ENCODE measurements around the gene ALOX5AP. TPM values are rescaled to one million over a fixed set of nuclear protein-coding genes. Genes with fewer than 3 reads are reported as not detected.
"Not testable (repeated sequence)": the region's sequence is repeated elsewhere in the genome, so short reads cannot be mapped to it uniquely, and the experiment has no call there.

The ALOX5AP gene
- total RNA-seq, 8 experiments from 2014 or later, result 0.50 to 1.6 (median 0.64) TPM; not detected in 4

DNA sequence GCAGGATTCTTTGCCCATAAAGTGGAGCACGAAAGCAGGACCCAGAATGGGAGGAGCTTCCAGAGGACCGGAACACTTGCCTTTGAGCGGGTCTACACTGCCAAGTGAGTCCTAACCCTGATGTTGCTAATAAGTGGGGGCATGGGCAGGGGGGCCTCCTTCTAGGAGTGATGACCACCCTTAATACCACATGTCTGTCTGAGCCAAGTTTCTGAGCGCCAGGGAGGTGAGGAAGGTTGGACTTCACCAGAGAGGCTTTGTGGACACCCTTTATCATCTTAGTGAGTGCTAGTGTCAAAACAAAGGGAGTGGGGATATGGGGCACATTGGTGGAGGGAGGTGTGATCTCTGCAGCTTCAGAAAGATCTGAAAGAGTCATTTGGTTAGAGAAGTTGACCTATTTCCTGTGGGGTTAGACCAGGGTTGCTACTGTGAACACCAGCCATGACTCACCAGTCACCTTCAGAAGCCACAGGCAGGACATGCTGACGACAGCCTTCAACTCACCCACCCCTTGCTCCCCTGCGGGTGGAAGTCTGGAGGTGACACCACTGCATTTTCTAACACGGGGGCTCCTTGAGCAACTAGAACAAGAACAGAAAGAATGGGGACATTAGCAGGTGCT, 8.8 kb downstream of the ALOX5AP start:
- Histone ChIP-seq H3K27ac (no peak overlapping the region), H3K4me1 (replicated peaks in 1 of 2) (peaks cover 27 to 41% of the 10 kb centered on the region in 2 donors), H3K4me3 (no peak overlapping the region)
- 14 to 92% (median 54%) methylated on average over 1 to 6 of the region's 7 CpGs; no CpG with 5 or more reads in 2 of the 10 experiments for WGBS, 10 experiments
- in situ Hi-C loops (cut with MboI; ENCODE audit: low pct_unique_long_range_greater_than_20kb in 2 of 9, low sequenced_read_pairs in 9 of 9, unreplicated experiment in 9 of 9), result no loop called here
- ATAC-seq (replicated peaks in 6 of 8), result peak in 6 of 8 experiments; percentile 10 to 58 (median 42)

DNA sequence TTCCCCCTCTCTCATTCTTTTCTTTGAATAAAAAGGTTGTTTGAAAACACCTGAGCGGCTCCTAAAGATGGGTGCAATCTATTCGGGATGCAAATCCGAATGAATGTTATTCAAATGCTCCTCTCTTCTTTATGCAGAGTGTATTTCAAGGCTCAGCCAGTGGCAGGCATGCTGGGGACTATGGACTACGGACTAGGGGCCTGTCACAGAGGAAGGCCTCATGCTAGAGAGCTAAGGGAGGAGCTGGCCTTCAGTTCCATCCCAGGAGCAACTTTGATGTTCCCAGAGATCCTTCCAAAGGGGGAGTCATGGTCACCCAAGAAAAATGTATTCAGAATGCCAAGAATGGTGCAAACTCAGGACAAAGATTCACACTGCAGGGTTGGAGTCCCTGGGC, 9.3 kb downstream of the ALOX5AP start:
- in situ Hi-C loops (cut with MboI; ENCODE audit: low pct_unique_long_range_greater_than_20kb in 2 of 9, low sequenced_read_pairs in 9 of 9, unreplicated experiment in 9 of 9), result no loop called here
- Histone ChIP-seq H3K4me3 (no peak overlapping the region), H3K27ac (no peak overlapping the region), H3K4me1 (replicated peaks in 1 of 2) (peaks cover 27 to 41% of the 10 kb centered on the region in 2 donors)
- WGBS, 10 experiments, result 33 to 80% (median 64%) methylated on average over 1 to 3 of the region's 4 CpGs; no CpG with 5 or more reads in 3 of the 10 experiments
- peak in 1 of 8 experiments; percentile 5 for ATAC-seq (replicated peaks in 6 of 8)

DNA sequence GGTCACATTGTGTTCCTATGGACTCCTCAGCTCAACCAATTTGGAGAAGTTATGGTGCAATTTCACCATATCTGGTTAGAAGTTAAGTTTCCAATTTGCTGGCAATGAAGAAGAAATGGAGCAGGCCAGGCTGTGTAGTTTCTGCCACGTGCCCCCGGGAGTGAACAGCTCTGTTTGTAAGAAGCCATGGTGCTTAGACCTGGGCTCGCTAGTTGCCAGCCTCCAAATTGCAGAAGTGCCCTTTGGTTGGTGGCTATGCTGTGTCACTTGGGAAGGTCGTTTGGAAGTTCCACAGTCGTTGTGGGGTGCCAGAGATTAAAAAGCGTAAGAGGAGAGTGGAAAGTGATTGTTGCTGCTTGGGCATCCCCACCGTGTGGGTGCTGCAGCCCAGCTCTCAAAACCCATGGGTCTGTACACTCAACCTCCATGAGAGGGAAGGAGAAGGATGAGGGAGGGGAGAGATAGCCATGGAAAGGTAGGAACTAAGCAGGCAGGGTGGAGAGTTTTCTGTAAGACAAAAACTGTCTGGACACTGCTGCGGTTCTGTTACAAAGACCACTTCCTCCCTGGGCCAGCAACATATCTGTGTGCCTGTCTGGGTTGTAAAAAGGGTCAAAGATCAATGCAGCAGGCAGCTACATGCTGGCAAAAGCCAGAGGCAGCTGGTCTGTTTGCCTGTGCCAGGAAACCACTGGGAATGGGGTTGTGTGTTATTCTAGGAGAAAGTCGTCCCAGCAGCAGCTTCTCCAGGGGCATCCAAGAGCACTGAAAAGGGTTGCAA, 10.8 kb downstream of the ALOX5AP start:
- Histone ChIP-seq H3K4me3 (no peak overlapping the region), H3K4me1 (replicated peaks in 1 of 2) (peaks cover 22 to 31% of the 10 kb centered on the region in 2 donors), H3K27ac (no peak overlapping the region)
- in situ Hi-C loops (cut with MboI; ENCODE audit: low pct_unique_long_range_greater_than_20kb in 2 of 9, low sequenced_read_pairs in 9 of 9, unreplicated experiment in 9 of 9), result no loop called here
- WGBS, 10 experiments, result 33 to 80% (median 69%) methylated on average over 1 to 8 of the region's 9 CpGs; no CpG with 5 or more reads in 2 of the 10 experiments
- peak in 2 of 8 experiments; percentile 12 to 33 for ATAC-seq (replicated peaks in 6 of 8)

DNA sequence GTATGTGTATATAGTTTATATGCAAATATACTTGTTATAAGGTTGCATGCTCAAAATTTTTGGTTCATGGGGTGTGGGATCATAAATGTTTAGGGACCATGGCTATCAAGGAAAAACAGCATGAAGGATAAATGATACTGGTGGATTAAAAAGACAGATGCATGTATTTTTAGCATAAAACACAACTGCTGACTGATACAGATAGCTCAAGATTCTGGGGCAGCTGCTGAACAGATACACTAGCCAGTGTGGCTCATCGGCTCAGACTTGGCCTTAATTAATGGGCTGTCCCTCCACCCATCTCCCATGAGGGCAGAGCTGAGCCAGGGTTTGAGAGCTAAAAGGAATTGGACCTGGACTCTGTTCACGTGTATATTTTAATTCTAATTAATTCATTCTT, 11.4 kb downstream of the ALOX5AP start:
- in situ Hi-C loops (cut with MboI; ENCODE audit: low pct_unique_long_range_greater_than_20kb in 2 of 9, low sequenced_read_pairs in 9 of 9, unreplicated experiment in 9 of 9), result no loop called here
- 29 to 78% (median 49%) methylated on average over 1 to 2 of the region's 2 CpGs; no CpG with 5 or more reads in 2 of the 10 experiments for WGBS, 10 experiments
- ATAC-seq (replicated peaks in 6 of 8), result peak in 4 of 8 experiments; percentile 40 to 71 (median 52)

DNA sequence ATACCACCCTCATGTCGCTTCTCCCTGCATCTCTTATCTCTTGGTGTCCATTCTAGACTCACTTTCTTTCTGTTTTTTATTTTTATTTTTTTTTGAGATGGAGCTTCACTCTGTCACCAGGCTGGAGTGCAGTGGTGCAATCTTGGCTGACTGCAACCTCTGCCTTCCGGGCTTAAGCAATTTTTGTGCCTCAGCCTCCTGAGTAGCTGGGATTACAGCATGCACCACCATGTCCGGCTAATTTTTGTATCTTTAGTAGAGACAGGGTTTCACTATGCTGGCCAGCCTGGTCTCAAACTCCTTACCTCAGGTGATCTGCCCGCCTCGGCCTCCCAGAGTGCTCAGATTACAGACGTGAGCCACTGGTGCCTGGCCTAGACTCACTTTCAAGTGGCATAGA, 12.5 kb downstream of the ALOX5AP start:
- peaks cover 35 to 48% of the 10 kb centered on the region in 2 donors for H3K4me1 ChIP-seq (replicated peaks in 1 of 2)
- H3K4me3 ChIP-seq; H3K27ac ChIP-seq; ATAC-seq (replicated peaks in 6 of 8); in situ Hi-C loops (cut with MboI; ENCODE audit: low pct_unique_long_range_greater_than_20kb in 2 of 9, low sequenced_read_pairs in 9 of 9, unreplicated experiment in 9 of 9): not testable (repeated sequence)
- 39 to 100% (median 80%) methylated on average over 1 to 5 of the region's 6 CpGs; no CpG with 5 or more reads in 3 of the 10 experiments for WGBS, 10 experiments

More for the DNA sequence above, 11.4 kb downstream of the ALOX5AP start:
- Histone ChIP-seq H3K4me3 (no peak overlapping the region), H3K27ac (no peak overlapping the region), H3K4me1 (replicated peaks in 1 of 2) (peaks cover 25 to 38% of the 10 kb centered on the region in 2 donors)

DNA sequence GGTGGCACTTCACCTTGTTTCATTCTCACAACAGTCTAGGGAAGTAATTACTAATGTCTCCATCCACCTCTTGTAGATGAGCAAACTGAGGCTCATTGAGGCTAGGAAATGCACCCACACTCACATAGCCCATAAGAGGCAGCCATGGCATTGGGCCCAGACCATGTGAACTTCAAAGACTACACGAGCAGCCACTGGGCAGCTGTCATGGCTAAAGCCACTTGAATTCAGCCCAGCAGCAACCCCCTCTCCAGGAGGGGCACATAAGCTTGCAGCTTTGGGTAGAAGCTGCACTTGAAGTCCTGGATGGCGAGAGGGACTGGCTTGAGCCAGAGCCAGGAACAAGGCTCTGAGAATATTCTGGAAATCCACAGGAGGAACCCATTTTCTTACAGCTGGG, 13.4 kb downstream of the ALOX5AP start:
- WGBS, 10 experiments, result 0 to 83% (median 80%) methylated on average over 1 to 2 of the region's 2 CpGs; no CpG with 5 or more reads in 7 of the 10 experiments
- no peak for ATAC-seq (replicated peaks in 6 of 8)
- no peak overlapping the region for H3K27ac ChIP-seq
- no peak overlapping the region for H3K4me3 ChIP-seq
- in situ Hi-C loops (cut with MboI; ENCODE audit: low pct_unique_long_range_greater_than_20kb in 2 of 9, low sequenced_read_pairs in 9 of 9, unreplicated experiment in 9 of 9), result no loop called here
- H3K4me1 ChIP-seq (replicated peaks in 1 of 2), result peaks cover 35 to 46% of the 10 kb centered on the region in 2 donors

DNA sequence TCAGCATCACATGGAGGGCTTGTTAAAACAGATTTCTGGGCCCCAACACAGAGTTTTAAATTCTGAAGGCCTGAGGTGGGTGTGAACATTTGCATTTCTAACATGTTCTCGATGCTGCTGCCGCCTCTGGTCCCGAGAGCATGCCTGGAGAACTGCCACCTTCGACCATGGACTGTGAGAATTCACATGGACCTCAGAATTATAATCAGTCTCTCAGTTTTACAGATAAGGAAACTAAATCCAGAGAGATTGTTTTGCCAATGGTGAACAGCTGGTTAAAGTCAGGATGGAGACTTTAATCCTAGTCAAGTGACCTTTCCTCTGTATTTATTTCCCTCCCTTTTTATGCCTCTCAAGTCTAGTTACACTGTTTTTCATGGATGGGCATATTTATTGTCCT, 14.7 kb downstream of the ALOX5AP start:
- in situ Hi-C loops (cut with MboI; ENCODE audit: low pct_unique_long_range_greater_than_20kb in 2 of 9, low sequenced_read_pairs in 9 of 9, unreplicated experiment in 9 of 9), result no loop called here
- no peak overlapping the region for H3K27ac ChIP-seq
- H3K4me3 ChIP-seq, result no peak overlapping the region
- peaks cover 31 to 37% of the 10 kb centered on the region in 2 donors for H3K4me1 ChIP-seq (replicated peaks in 1 of 2)
- 79 to 91% (median 80%) methylated on average over 2 to 4 of the region's 4 CpGs; no CpG with 5 or more reads in 5 of the 10 experiments for WGBS, 10 experiments
- no peak for ATAC-seq (replicated peaks in 6 of 8)

DNA sequence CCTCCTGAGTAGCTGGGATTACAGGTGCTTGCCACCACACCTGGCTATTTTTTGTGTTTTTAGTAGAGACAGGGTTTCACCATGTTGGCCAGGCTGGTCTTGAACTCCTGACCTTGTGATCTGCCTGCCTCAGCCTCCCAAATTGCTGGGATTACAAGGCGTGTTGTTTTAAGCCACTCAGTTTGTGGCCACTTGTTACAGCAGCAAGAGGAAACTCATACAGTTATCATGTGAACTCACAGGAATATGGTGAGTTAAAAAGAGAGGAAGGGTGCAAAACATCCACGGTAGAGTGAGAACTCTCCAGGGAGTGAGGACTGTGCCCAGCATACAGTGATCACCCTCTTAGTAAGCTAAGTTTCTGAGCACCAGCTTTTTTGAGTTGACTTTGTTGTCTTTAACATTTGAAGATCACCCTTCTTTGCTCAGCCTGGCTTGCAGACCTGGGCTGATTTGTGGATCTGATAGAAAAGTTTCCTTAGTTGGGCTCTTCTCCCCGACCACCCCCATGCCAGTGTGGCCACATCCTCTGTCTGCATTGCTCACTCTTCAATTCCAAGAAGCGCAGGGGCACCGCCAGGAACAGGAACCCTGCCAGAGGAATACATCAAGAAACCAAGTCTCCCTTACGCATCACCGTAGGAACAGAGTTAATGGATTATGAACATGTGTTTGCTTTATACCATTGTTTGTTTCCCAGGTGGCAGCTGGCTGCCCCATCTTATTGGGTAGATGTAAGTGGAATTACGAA, 16.0 kb downstream of the ALOX5AP start:
- peak in 4 of 8 experiments; percentile 1 to 11 (median 6) for ATAC-seq (replicated peaks in 6 of 8)

DNA sequence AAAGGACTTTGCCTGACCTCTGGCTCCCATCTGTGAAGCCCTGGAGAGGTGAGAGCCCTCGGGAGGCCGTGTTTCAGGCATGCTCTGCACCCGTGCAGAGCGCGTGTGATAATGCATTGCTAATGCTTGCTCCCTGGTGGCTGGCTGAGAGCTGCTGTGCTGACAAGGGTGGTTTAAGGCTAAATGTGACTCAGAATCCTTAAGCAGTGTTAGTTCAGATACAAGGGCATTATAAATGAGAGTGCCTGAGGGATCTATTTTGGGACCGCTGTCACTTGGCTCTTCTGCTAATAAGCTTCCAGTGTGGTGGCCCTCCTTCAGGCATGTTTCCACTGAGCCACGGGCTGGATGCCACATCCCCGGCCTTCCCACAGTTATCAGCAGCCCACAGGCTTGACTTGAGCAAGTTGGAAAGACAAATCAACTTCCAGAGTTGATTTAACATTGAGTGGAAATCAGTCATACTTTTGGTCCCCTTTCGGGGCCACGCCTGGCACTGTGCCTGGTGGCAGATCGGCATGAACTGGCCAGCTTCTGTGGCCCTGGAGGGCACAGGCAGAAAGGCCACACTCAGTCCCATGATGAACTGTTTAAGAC, 17.0 kb downstream of the ALOX5AP start:
- 8 to 100% (median 59%) methylated on average over 1 to 6 of the region's 11 CpGs; no CpG with 5 or more reads in 2 of the 10 experiments for WGBS, 10 experiments
- in situ Hi-C loops (cut with MboI; ENCODE audit: low pct_unique_long_range_greater_than_20kb in 2 of 9, low sequenced_read_pairs in 9 of 9, unreplicated experiment in 9 of 9), result no loop called here
- H3K27ac ChIP-seq, result peak overlapping the region; percentile 53 to 59
- ATAC-seq (replicated peaks in 6 of 8), result peak; percentile 37 to 100 (median 98)
- peaks cover 37 to 40% of the 10 kb centered on the region in 2 donors for H3K4me1 ChIP-seq (replicated peaks in 1 of 2)
- H3K4me3 ChIP-seq, result no peak overlapping the region

More for the DNA sequence above, 16.0 kb downstream of the ALOX5AP start:
- Histone ChIP-seq H3K4me1 (replicated peaks in 1 of 2) (peaks cover 37 to 38% of the 10 kb centered on the region in 2 donors), H3K27ac (peak overlapping the region in 1 of 2 donors; percentile 59), H3K4me3 (no peak overlapping the region)
- in situ Hi-C loops (cut with MboI; ENCODE audit: low pct_unique_long_range_greater_than_20kb in 2 of 9, low sequenced_read_pairs in 9 of 9, unreplicated experiment in 9 of 9), result no loop called here
- WGBS, 10 experiments, result 30 to 100% (median 75%) methylated on average over 1 to 6 of the region's 8 CpGs; no CpG with 5 or more reads in 2 of the 10 experiments

DNA sequence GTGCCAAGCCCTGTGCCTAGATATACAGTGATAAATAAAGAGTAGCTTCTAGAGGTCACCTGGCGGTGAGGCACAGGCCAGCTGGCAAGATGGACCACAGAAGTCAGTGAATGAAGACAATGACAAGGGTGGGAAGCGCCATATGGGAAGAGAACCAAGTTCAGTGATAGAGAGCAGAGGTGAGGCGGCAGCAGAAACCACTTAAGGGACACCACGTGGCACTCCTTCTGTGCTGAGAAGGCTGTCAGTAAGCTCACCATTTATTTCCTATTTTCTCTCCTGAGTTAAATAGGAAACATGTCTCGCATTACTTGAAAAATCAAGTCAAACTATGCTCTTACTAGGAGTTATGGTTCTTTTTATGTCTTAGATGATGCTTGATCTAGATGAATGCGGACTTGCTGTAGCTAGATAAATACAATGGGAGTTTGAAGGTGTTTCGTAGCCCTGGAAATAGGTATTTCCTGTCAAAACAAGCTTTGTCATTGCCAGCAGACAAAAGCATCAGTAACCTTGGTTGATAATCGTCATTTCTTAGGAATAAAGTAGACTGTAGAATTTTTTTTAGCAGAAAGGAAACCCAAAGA, 17.8 kb downstream of the ALOX5AP start:
- no peak for ATAC-seq (replicated peaks in 6 of 8)
- in situ Hi-C loops (cut with MboI; ENCODE audit: low pct_unique_long_range_greater_than_20kb in 2 of 9, low sequenced_read_pairs in 9 of 9, unreplicated experiment in 9 of 9), result no loop called here
- peak overlapping the region; percentile 34 to 53 for H3K27ac ChIP-seq
- H3K4me1 ChIP-seq (replicated peaks in 1 of 2), result peaks cover 40 to 47% of the 10 kb centered on the region in 2 donors
- no peak overlapping the region for H3K4me3 ChIP-seq
- 46 to 94% (median 82%) methylated on average over 1 to 8 of the region's 8 CpGs for WGBS, 10 experiments

DNA sequence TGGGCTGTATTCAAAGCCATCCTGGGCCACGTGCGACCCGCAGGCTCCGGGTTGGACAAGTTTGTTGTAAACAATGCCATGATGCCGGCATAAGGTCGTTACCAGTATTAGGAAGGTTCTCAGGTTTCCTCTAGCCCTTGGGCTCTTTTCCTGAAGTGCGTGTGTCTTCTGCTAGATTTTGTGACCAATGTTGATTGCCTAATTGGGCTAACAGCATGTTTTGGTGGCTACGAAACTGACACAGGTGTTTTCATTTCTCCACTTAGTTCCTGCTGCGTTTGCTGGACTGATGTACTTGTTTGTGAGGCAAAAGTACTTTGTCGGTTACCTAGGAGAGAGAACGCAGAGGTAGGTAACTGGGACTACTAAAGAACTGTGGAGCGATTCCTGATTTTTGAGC, 20.3 kb downstream of the ALOX5AP start:
- in situ Hi-C loops (cut with MboI; ENCODE audit: low pct_unique_long_range_greater_than_20kb in 2 of 9, low sequenced_read_pairs in 9 of 9, unreplicated experiment in 9 of 9), result no loop called here
- ATAC-seq (replicated peaks in 6 of 8), result no peak
- Histone ChIP-seq H3K4me1 (replicated peaks in 1 of 2) (peaks cover 40 to 48% of the 10 kb centered on the region in 2 donors), H3K4me3 (no peak overlapping the region), H3K27ac (peak overlapping the region in 1 of 2 donors; percentile 71)
- WGBS, 10 experiments, result 57 to 100% (median 83%) methylated on average over 1 to 10 of the region's 12 CpGs; no CpG with 5 or more reads in 1 of the 10 experiments
